ENCODE data around the gene CEP76.
"Not testable (repeated sequence)": the region's sequence is repeated elsewhere in the genome, so short reads cannot be mapped to it uniquely, and the experiment has no call there.

The CEP76 gene

DNA sequence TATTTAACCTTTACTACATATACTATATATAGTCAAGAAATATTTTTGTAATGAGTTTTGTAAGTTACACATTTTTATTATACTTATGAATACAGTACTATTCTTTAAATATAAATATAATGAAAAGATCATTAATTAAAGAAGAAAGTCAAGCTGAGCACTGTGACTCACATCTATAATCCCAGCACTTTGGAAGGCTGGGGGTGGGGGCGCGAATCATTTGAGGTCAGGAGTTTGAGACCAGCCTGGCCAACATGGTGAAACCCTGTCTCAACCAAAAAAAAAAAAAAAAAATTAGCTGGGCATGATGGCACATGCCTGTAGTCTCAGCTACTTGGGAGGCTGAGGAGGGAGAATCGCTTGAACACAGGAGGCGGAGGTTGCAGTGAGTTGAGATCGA lies 58.8 kb downstream of the CEP76 start:
- not testable (repeated sequence) for H3K27ac ChIP-seq (ENCODE audit: low read depth, low read length); H3K9me3 ChIP-seq (ENCODE audit: control insufficient read depth, insufficient read depth, low read length); H3K27me3 ChIP-seq (ENCODE audit: control insufficient read depth, insufficient read depth, low read length); H3K36me3 ChIP-seq (ENCODE audit: control insufficient read depth, insufficient read depth, low read length); H3K9ac ChIP-seq (ENCODE audit: low read depth, low read length); H3K4me3 ChIP-seq (ENCODE audit: low read depth, low read length)
- H3K4me1 ChIP-seq (ENCODE audit: control insufficient read depth, insufficient read depth, low read length) = peaks cover 24% of the 10 kb centered on the region

GRCh38 chr18:12640881-12641200 lies 61.7 kb downstream of the CEP76 start:
- H3K27me3 ChIP-seq (ENCODE audit: control insufficient read depth, insufficient read depth, low read length) = no peaks in the 10 kb centered on the region
- no peaks in the 10 kb centered on the region for H3K36me3 ChIP-seq (ENCODE audit: control insufficient read depth, insufficient read depth, low read length)
- peaks cover 8% of the 10 kb centered on the region for H3K4me1 ChIP-seq (ENCODE audit: control insufficient read depth, insufficient read depth, low read length)
- H3K4me3 ChIP-seq (ENCODE audit: low read depth, low read length) = no peak overlapping the region
- no peak overlapping the region for H3K27ac ChIP-seq (ENCODE audit: low read depth, low read length)
- no peak overlapping the region for H3K9ac ChIP-seq (ENCODE audit: low read depth, low read length)
- H3K9me3 ChIP-seq (ENCODE audit: control insufficient read depth, insufficient read depth, low read length) = no peaks in the 10 kb centered on the region

DNA sequence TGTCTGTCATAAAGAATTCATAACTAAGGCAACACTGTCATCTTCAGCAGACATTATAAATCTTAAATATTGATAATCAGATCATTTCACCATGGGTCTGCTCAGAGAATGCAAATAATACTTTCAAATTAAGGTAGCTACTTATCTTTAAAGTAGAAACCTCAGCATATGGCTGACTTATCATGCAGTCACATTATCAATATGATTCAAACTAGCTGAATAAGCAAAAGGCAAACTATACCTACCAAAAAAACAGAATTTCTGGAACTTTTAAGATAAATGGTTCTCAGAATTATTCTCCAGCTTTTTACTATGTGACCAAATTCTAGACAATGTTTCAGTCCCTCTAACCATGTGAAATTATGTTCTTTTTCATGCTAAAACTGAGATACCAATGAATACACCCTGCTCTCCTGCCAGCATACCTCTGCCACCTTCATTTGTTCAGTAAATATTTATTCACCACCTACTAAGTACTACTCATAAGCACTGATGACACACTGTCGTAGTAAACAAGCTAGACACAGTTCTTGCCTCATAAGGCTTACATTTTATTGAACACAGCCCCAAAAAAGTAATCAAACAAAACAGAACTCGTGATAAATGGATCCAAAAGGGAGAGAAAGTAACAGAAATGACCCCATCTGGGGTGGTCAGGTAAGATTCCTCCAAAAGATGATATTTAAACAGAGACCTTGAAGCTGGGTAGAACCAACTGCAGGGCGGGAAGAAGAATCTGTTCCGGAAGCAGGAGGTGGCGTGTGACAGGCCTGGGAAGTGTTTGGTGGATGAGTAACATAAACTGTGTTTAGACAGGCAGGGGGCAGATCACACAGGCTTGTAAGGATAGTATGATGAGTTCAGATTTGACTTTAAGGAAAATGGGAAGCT lies 62.3 kb downstream of the CEP76 start:
- Histone ChIP-seq H3K27ac (ENCODE audit: low read depth, low read length) (no peak overlapping the region), H3K36me3 (ENCODE audit: control insufficient read depth, insufficient read depth, low read length) (no peaks in the 10 kb centered on the region), H3K4me3 (ENCODE audit: low read depth, low read length) (no peak overlapping the region), H3K27me3 (ENCODE audit: control insufficient read depth, insufficient read depth, low read length) (no peaks in the 10 kb centered on the region), H3K9me3 (ENCODE audit: control insufficient read depth, insufficient read depth, low read length) (no peaks in the 10 kb centered on the region), H3K4me1 (ENCODE audit: control insufficient read depth, insufficient read depth, low read length) (peaks cover 2% of the 10 kb centered on the region; the same call in 1 of the 2 replicates), H3K9ac (ENCODE audit: low read depth, low read length) (no peak overlapping the region)

DNA sequence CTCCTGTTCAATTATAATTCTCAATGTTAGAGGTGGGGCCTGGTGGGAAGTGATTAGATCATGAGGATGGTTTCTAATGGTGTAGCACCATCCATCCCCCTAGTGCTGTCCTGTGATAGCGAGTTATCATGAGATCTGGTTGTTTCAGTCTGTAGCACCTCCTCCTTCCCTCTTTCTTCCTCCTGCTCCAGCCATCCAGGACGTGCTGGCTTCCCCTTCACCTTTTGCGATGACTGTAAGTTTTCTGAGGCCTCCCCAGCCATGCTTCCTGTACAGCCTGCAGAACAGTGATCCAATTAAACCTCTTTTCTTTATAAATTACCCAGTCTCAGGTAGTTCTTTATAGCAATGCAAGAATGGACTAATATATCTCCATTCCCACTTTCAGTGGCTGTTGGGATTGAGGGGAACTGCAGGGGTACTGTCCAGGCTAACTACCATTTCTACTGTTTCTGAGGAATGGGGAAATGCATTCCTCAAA lies 63.8 kb downstream of the CEP76 start:
- Histone ChIP-seq H3K4me3 (ENCODE audit: low read depth, low read length) (no peak overlapping the region), H3K4me1 (ENCODE audit: control insufficient read depth, insufficient read depth, low read length) (no peaks in the 10 kb centered on the region), H3K9ac (ENCODE audit: low read depth, low read length) (no peak overlapping the region), H3K27ac (ENCODE audit: low read depth, low read length) (no peak overlapping the region), H3K36me3 (ENCODE audit: control insufficient read depth, insufficient read depth, low read length) (no peaks in the 10 kb centered on the region), H3K9me3 (ENCODE audit: control insufficient read depth, insufficient read depth, low read length) (no peaks in the 10 kb centered on the region), H3K27me3 (ENCODE audit: control insufficient read depth, insufficient read depth, low read length) (no peaks in the 10 kb centered on the region)

GRCh38 chr18:12637901-12638643 lies 64.5 kb downstream of the CEP76 start:
- H3K4me1 ChIP-seq (ENCODE audit: control insufficient read depth, insufficient read depth, low read length) = no peaks in the 10 kb centered on the region
- H3K27me3 ChIP-seq (ENCODE audit: control insufficient read depth, insufficient read depth, low read length) = no peaks in the 10 kb centered on the region
- H3K4me3 ChIP-seq (ENCODE audit: low read depth, low read length) = no peak overlapping the region
- H3K27ac ChIP-seq (ENCODE audit: low read depth, low read length) = no peak overlapping the region
- no peaks in the 10 kb centered on the region for H3K36me3 ChIP-seq (ENCODE audit: control insufficient read depth, insufficient read depth, low read length)
- H3K9me3 ChIP-seq (ENCODE audit: control insufficient read depth, insufficient read depth, low read length) = no peaks in the 10 kb centered on the region
- no peak overlapping the region for H3K9ac ChIP-seq (ENCODE audit: low read depth, low read length)

DNA sequence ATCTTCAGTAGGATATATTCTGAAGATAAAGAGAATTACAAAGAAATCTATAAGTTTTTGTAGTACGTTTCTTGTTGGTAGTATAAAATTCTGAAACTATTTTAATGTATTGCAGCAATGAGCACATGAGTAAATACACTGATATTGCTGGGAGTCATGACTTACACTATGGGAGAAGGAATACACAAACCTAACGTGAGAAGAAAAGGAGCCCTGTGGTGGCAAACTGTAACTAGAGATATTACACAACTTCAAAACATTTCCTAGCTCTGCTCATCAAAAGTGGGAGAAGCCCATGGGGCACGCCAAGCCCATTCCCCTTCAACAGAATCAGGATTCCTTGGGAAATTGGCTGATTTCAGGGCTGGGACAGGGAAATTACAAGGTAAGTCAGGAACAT lies 65.1 kb downstream of the CEP76 start:
- no peak overlapping the region for H3K4me3 ChIP-seq (ENCODE audit: low read depth, low read length)
- H3K4me1 ChIP-seq (ENCODE audit: control insufficient read depth, insufficient read depth, low read length) = no peaks in the 10 kb centered on the region
- no peak overlapping the region for H3K27ac ChIP-seq (ENCODE audit: low read depth, low read length)

DNA sequence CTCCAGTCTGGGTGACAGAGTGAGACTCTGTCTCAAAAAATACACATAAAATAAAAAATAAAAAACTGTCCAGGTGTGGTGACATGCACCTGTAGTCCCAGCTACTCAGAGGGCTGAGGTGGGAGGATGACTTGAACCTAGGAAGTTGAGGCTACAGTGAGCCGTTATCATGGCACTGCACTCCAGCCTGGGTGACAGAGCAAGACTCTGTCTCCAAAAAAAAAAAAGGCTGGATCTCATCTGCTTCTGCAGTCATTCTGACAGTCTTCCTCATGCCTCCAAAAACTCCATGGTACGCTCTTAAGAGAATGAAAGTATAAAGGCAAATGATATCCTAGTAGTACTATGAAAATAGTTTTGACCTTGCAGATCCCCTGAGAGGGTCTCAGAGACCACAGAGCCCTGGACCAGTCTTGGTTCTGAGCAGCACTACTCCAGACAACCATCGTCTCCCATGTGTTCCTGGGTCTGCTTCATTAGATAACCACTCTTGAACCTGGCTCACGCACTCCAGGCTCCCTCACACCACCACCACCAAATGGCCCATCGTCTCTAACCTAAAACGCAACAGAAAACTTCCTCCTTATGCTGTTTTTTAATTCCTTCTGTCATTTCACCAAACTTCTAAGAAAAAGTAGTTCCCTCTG lies 70.6 kb downstream of the CEP76 start:
- Histone ChIP-seq H3K4me1 (ENCODE audit: control insufficient read depth, insufficient read depth, low read length) (no peaks in the 10 kb centered on the region), H3K9me3 (ENCODE audit: control insufficient read depth, insufficient read depth, low read length) (no peaks in the 10 kb centered on the region), H3K4me3 (ENCODE audit: low read depth, low read length) (no peak overlapping the region), H3K27ac (ENCODE audit: low read depth, low read length) (no peak overlapping the region), H3K27me3 (ENCODE audit: control insufficient read depth, insufficient read depth, low read length) (no peaks in the 10 kb centered on the region), H3K9ac (ENCODE audit: low read depth, low read length) (no peak overlapping the region), H3K36me3 (ENCODE audit: control insufficient read depth, insufficient read depth, low read length) (no peaks in the 10 kb centered on the region)

More for the DNA sequence above, 65.1 kb downstream of the CEP76 start:
- Histone ChIP-seq H3K9ac (ENCODE audit: low read depth, low read length) (no peak overlapping the region), H3K36me3 (ENCODE audit: control insufficient read depth, insufficient read depth, low read length) (no peaks in the 10 kb centered on the region), H3K9me3 (ENCODE audit: control insufficient read depth, insufficient read depth, low read length) (no peaks in the 10 kb centered on the region), H3K27me3 (ENCODE audit: control insufficient read depth, insufficient read depth, low read length) (no peaks in the 10 kb centered on the region)

DNA sequence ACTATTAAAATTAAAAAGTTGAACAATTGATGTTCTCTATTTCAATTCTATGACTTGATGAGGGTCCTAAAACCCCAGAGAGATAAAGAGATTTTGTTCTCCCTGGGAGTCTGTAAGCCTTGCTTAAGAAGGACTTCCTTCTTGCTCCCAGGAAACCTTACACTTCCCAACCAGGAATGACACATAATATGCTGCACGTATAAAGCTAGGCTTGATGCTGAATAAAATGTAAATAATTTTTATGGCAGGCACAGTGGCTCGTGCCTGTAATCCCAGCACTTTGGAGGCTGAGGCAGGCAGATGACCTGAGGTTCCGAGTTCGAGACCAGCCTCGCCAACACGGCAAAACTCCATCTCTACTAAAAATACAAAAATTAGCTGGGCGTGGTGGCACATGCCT lies 72.4 kb downstream of the CEP76 start:
- Histone ChIP-seq H3K4me3 (ENCODE audit: low read depth, low read length) (no peak overlapping the region), H3K4me1 (ENCODE audit: control insufficient read depth, insufficient read depth, low read length) (no peaks in the 10 kb centered on the region), H3K9me3 (ENCODE audit: control insufficient read depth, insufficient read depth, low read length) (no peaks in the 10 kb centered on the region), H3K27ac (ENCODE audit: low read depth, low read length) (no peak overlapping the region), H3K9ac (ENCODE audit: low read depth, low read length) (no peak overlapping the region), H3K27me3 (ENCODE audit: control insufficient read depth, insufficient read depth, low read length) (no peaks in the 10 kb centered on the region), H3K36me3 (ENCODE audit: control insufficient read depth, insufficient read depth, low read length) (no peaks in the 10 kb centered on the region)

GRCh38 chr18:12628706-12629702 lies 73.5 kb downstream of the CEP76 start:
- H3K9ac ChIP-seq (ENCODE audit: low read depth, low read length) = no peak overlapping the region
- no peak overlapping the region for H3K27ac ChIP-seq (ENCODE audit: low read depth, low read length)
- H3K27me3 ChIP-seq (ENCODE audit: control insufficient read depth, insufficient read depth, low read length) = no peaks in the 10 kb centered on the region
- no peaks in the 10 kb centered on the region for H3K9me3 ChIP-seq (ENCODE audit: control insufficient read depth, insufficient read depth, low read length)
- H3K4me1 ChIP-seq (ENCODE audit: control insufficient read depth, insufficient read depth, low read length) = no peaks in the 10 kb centered on the region
- no peak overlapping the region for H3K4me3 ChIP-seq (ENCODE audit: low read depth, low read length)
- no peaks in the 10 kb centered on the region for H3K36me3 ChIP-seq (ENCODE audit: control insufficient read depth, insufficient read depth, low read length)

GRCh38 chr18:12627199-12627598 lies 75.3 kb downstream of the CEP76 start:
- H3K9me3 ChIP-seq (ENCODE audit: control insufficient read depth, insufficient read depth, low read length); H3K27ac ChIP-seq (ENCODE audit: low read depth, low read length); H3K27me3 ChIP-seq (ENCODE audit: control insufficient read depth, insufficient read depth, low read length); H3K36me3 ChIP-seq (ENCODE audit: control insufficient read depth, insufficient read depth, low read length); H3K4me1 ChIP-seq (ENCODE audit: control insufficient read depth, insufficient read depth, low read length); H3K9ac ChIP-seq (ENCODE audit: low read depth, low read length); H3K4me3 ChIP-seq (ENCODE audit: low read depth, low read length): not testable (repeated sequence)

All from HUES48 (cell line).